Esophagus squamous epithelium (tissue), 5 donors: ENCODE data around the gene SH3GL2. TPM values are rescaled to one million over a fixed set of nuclear protein-coding genes. Genes with fewer than 3 reads are reported as not detected.
A peak's percentile ranks its signal among the peaks of the same experiment; 100 is the strongest.

Experiments
- DNase-seq: peaks from one replicate; lab custom pipeline; 2025; lab: John Stamatoyannopoulos, UW
- H3K27ac ChIP-seq, 4 donors: fragments of 200-600 bp; sonication (generic); one replicate each; pipeline ENCODE4 v1.5.1; 2016 to 2019; ENCODE audit warnings: mild to moderate bottlenecking in 1 of 4
- H3K27me3 ChIP-seq, 4 donors: fragments of 200-600 bp; sonication (generic); 1 replicate in 3 of 4; 2 replicates in 1 of 4; pipeline versions ENCODE4 v1.5.1 to v1.6.0; 2017 to 2021; ENCODE audit warnings: antibody characterized with exemption in 1 of 4
- H3K36me3 ChIP-seq, 3 donors: fragments of 200-600 bp; sonication (generic); one replicate each; pipeline ENCODE4 v1.5.1; 2016 to 2019
- H3K4me1 ChIP-seq, 3 donors: fragments of 200-600 bp; sonication (generic); one replicate each; pipeline ENCODE4 v1.5.1; 2017 to 2019
- H3K4me3 ChIP-seq, 4 donors: fragments of 200-600 bp; sonication (generic); 1 replicate in 3 of 4; 2 replicates in 1 of 4; pipeline ENCODE4 v1.5.1; 2016 to 2019; ENCODE audit warnings: mild to moderate bottlenecking in 2 of 4, moderate library complexity in 1 of 4
- H3K9me3 ChIP-seq, 3 donors: fragments of 200-600 bp; sonication (generic); one replicate each; pipeline ENCODE4 v1.5.1; 2016 to 2019
- POLR2A ChIP-seq, 4 donors: fragments of 450-650 bp; IDR thresholded peaks; one replicate each; pipeline ENCODE4 v1.6.1; 2017; ENCODE audit warnings: antibody characterized with exemption in 4 of 4, mild to moderate bottlenecking in 4 of 4, moderate library complexity in 3 of 4
- whole genome bisulfite sequencing, 2 donors: methylation state at CpG; one replicate each; pipeline ENCODE4 v1.1.5; 2018; 5-methylcytosine and 5-hydroxymethylcytosine counted together
- intact Hi-C: fragments of 100-400 bp; cut with DNase I; formaldehyde crosslinking; loops from one replicate; pipeline ENCODE4 v1.15.0; 2022
- total RNA-seq, 4 donors: library from RNA; depleted of rRNA; stranded (reverse); fragments of >200 nt; gene quantifications; one replicate each; pipeline ENCODE4 v1.1.0, GENCODE V29; 2016
- TF ChIP-seq, protein P1 (sequence below), 6 experiments: fragments of 450-650 bp in 4 of 6; fragments of 200-600 bp in 2 of 6; sonication (generic) in 2 of 6; IDR thresholded peaks; one replicate each; pipeline ENCODE4 v1.5.1; 2016 to 2019; ENCODE audit warnings: antibody characterized with exemption in 6 of 6, mild to moderate bottlenecking in 4 of 6, moderate library complexity in 4 of 6
- donor health status: DM: yes; HTN: yes; CAD: no.

The SH3GL2 gene
- total RNA-seq = under 1 TPM in 1 of 4 donors, not detected in 3; 0.19 TPM

DNA sequence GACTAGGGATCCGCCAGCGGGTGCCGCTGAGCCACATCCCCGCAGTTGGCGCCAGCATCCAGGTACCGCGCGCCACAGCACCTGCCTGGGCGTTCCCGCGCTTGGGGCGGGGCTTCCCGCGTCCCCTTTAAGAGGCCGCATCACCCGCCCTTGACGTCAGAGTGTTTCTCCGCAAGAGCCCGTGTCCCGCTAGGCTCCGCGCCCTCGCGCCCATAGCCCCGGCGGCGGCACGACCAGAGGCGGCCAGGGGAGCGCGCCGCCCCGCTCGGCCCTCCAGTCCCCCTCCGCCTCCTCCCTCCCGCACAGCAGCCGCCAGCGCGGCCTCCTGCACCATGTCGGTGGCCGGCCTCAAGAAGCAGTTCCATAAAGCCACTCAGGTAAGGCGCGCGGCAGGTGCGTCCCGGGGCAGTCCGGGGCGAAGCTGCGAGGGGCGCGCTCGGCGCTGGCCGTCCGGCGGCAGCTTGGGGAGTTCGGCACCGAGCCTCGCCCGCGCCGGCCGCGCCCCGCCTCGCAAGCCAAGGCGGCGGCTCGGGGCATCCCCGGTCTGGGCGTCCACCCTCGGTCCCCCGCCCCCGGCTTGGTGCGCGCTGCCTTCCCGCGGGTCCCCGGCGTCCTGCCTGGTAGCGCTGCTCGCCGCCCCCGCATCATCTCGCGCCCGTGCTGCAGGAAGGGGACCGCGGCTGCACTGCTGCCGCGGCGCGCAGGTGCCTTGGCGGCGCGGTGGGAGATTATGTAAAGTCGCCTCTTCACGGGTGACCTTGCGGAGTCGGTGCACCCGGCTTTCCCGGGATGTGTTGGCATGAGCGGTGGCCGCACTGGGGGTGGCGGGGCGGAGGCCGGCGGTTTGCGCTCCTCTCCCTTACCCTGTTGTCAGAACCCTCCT, at the start of gene SH3GL2:
SH3GL2 (plus strand) TSS at position 156 of the 883 bp plus-strand sequence.
- Histone ChIP-seq H3K4me1 (peaks cover 0 to 16% (median 11%) of the 10 kb centered on the region in 3 donors), H3K9me3 (no peaks in the 10 kb centered on the region), H3K27me3 (peaks cover 0 to 64% (median 3%) of the 10 kb centered on the region in 4 donors), H3K36me3 (no peaks in the 10 kb centered on the region), H3K27ac (no peak within 1 kb of the TSS), H3K4me3 (peak within 1 kb of the TSS; percentile 32 to 66 (median 44))
- 0% methylated on average over 1 to 3 of the region's 109 CpGs for WGBS, 2 donors
- intact Hi-C loops = no loop called here
- no peak for TF ChIP-seq POLR2A (IDR thresholded peaks at IDR 0.05)
- TF ChIP-seq, protein P1, sequence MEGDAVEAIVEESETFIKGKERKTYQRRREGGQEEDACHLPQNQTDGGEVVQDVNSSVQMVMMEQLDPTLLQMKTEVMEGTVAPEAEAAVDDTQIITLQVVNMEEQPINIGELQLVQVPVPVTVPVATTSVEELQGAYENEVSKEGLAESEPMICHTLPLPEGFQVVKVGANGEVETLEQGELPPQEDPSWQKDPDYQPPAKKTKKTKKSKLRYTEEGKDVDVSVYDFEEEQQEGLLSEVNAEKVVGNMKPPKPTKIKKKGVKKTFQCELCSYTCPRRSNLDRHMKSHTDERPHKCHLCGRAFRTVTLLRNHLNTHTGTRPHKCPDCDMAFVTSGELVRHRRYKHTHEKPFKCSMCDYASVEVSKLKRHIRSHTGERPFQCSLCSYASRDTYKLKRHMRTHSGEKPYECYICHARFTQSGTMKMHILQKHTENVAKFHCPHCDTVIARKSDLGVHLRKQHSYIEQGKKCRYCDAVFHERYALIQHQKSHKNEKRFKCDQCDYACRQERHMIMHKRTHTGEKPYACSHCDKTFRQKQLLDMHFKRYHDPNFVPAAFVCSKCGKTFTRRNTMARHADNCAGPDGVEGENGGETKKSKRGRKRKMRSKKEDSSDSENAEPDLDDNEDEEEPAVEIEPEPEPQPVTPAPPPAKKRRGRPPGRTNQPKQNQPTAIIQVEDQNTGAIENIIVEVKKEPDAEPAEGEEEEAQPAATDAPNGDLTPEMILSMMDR (IDR thresholded peaks at IDR 0.05) = no peak
- DNase-seq = no peak

DNA sequence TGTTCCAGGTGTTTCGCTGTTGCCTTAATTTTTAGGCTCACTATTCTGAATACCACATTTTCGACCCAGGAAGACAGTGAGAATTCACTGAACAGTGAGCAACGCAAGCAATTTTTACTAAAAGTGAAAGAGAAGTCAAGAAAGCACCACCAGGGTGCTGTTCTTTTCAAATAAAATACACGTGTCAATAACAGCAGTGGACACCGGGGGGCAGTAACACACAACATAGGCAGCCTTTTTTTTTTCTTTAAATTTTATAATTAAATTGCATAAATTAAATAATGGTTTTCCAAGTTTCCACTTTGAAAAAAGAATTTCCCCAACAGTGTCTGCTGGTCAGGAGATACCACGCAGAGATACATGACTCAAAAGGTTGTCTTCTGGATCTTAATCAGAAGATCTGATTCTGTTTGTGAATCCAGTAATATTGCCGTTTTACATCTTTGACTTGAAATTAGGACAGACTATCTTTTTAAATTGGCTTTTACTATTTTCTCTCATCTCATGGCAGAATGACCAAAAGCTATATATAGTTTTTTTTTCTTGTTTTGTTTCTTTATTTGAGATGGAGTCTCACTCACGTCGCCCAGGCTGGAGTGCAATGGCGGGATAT, 47.1 kb upstream of the SH3GL2 start:
- H3K36me3 ChIP-seq = no peaks in the 10 kb centered on the region
- no peak overlapping the region for H3K27ac ChIP-seq
- no peaks in the 10 kb centered on the region for H3K9me3 ChIP-seq
- DNase-seq = no peak
- WGBS, 2 donors = 36 to 44% methylated on average over 9 to 10 of the region's 10 CpGs
- H3K4me3 ChIP-seq = no peak overlapping the region
- TF ChIP-seq POLR2A (IDR thresholded peaks at IDR 0.05) = no peak
- TF ChIP-seq, protein P1 (IDR thresholded peaks at IDR 0.05) = peak; percentile 18 to 60 (median 40)
- no peaks in the 10 kb centered on the region for H3K27me3 ChIP-seq
- intact Hi-C loops = loop anchor here (10.0 kb wide), 1 partner anchor 683 kb away; no protein-coding TSS in a partner anchor
- H3K4me1 ChIP-seq = no peaks in the 10 kb centered on the region

DNA sequence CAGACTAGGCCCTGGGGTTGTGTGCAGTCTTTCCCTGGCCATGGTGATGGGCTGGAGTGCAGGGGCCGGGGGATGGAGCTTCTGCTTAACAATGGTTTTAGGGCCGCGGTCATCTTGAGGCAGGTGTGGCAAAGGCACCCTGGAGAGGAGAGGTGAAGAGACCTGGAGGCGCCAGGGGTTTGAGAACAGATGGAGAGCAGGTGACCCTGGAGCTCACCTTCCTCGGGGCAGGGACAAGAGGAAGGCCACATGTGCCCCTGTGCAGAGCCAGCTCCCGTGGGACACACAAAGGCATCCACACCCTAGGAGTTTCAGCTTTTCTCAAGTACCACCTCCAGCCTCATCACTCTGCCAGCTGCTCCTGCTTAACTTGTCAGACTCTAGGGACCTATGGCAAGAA, 46.4 kb upstream of the SH3GL2 start:
- 59% methylated on average over 3 of the region's 6 CpGs; no CpG with 5 or more reads in 1 of the 2 donors for WGBS, 2 donors
- H3K4me3 ChIP-seq = no peak overlapping the region
- H3K27ac ChIP-seq = no peak overlapping the region
- TF ChIP-seq POLR2A (IDR thresholded peaks at IDR 0.05) = no peak
- TF ChIP-seq, protein P1 (IDR thresholded peaks at IDR 0.05) = no peak
- no peaks in the 10 kb centered on the region for H3K9me3 ChIP-seq
- H3K4me1 ChIP-seq = no peaks in the 10 kb centered on the region
- no peak for DNase-seq
- H3K27me3 ChIP-seq = no peaks in the 10 kb centered on the region
- H3K36me3 ChIP-seq = no peaks in the 10 kb centered on the region
- intact Hi-C loops = loop anchor here (10.0 kb wide), 1 partner anchor 682 kb away; no protein-coding TSS in a partner anchor

DNA sequence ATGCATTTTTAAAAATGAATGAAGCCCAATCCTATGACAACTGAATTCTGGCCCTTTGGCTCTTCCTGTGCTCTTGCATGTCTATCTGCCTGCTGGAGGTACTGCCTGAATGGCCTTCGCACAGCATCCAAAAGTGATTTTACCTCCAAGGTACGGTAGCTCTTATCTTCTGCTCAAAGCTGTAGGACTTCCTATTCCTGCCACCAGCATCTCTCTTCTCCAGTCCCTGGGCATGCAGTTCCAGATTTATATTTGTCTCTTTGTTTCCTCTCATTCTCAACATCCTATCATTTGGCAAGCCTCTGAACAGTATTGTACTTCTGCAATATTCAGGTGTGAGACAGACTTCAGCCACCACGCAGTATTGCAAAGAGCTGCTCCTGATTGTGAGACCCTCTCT, 43.7 kb upstream of the SH3GL2 start:
- TF ChIP-seq POLR2A (IDR thresholded peaks at IDR 0.05) = no peak
- TF ChIP-seq, protein P1 (IDR thresholded peaks at IDR 0.05) = no peak
- Histone ChIP-seq H3K4me1 (no peaks in the 10 kb centered on the region), H3K4me3 (no peak overlapping the region), H3K36me3 (no peaks in the 10 kb centered on the region), H3K9me3 (no peaks in the 10 kb centered on the region), H3K27me3 (no peaks in the 10 kb centered on the region), H3K27ac (no peak overlapping the region)
- DNase-seq = no peak
- WGBS, 2 donors = 79 to 88% methylated on average over 3 of the region's 3 CpGs
- intact Hi-C loops = loop anchor here (10.0 kb wide), 1 partner anchor 680 kb away; no protein-coding TSS in a partner anchor

DNA sequence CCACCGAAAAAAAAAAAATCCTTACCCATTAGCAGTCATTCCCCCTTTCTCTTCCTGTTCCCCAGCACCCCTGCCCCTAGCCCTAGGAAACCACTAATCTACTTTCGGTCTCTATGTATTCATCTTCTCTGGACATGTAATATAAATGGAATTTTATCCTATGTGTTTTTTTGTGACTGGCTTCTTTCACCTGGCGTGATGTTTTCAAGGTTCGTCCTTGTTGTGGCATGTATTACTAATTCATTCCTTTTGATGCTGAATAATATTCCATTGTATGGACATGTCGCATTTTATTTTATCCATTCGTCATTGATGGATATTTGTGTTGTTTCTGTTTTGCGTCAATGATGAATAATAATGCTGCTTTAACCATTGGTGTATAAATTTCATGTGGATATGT, 42.8 kb upstream of the SH3GL2 start:
- H3K36me3 ChIP-seq = no peaks in the 10 kb centered on the region
- intact Hi-C loops = loop anchor here (10.0 kb wide), 1 partner anchor 679 kb away; no protein-coding TSS in a partner anchor
- no peak overlapping the region for H3K4me3 ChIP-seq
- DNase-seq = no peak
- no peaks in the 10 kb centered on the region for H3K27me3 ChIP-seq
- TF ChIP-seq POLR2A (IDR thresholded peaks at IDR 0.05) = no peak
- TF ChIP-seq, protein P1 (IDR thresholded peaks at IDR 0.05) = no peak
- no peaks in the 10 kb centered on the region for H3K4me1 ChIP-seq
- 47 to 56% methylated on average over 7 of the region's 7 CpGs for WGBS, 2 donors
- no peaks in the 10 kb centered on the region for H3K9me3 ChIP-seq
- no peak overlapping the region for H3K27ac ChIP-seq
